GDM1 (cell line): ENCODE measurements around the gene BHLHE40.

Experiments used
- DNase-seq: peaks from one replicate; lab custom pipeline; 2025; lab: John Stamatoyannopoulos, UW

BHLHE40 gene

DNA sequence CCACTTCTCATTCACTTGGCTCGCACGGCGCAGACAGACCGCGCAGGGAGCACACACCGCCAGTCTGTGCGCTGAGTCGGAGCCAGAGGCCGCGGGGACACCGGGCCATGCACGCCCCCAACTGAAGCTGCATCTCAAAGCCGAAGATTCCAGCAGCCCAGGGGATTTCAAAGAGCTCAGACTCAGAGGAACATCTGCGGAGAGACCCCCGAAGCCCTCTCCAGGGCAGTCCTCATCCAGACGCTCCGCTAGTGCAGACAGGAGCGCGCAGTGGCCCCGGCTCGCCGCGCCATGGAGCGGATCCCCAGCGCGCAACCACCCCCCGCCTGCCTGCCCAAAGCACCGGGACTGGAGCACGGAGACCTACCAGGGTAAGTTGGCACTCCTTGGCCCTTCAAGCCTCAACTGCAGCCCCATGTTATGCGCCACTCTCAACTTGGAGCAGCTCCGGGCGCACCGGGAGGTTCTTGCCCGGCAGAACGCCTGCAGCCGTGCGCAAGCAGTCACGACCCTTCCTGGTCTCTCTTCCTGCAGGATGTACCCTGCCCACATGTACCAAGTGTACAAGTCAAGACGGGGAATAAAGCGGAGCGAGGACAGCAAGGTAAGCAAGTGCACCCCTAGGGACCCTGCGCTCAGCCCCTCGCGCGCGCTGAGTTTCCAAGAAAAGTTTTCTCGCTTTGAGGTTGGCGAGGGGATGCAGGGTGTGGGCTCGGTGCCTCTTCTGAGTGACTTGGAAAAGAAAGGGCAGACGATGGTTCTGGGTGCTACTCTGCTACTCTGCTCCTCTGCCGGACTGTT, at the start of gene BHLHE40:
Gene BHLHE40, plus strand, starts transcription at position 10 of the 801 bp plus-strand sequence. Its CDS starts 282 bp downstream, at position 292.
- DNase-seq: no peak

DNA sequence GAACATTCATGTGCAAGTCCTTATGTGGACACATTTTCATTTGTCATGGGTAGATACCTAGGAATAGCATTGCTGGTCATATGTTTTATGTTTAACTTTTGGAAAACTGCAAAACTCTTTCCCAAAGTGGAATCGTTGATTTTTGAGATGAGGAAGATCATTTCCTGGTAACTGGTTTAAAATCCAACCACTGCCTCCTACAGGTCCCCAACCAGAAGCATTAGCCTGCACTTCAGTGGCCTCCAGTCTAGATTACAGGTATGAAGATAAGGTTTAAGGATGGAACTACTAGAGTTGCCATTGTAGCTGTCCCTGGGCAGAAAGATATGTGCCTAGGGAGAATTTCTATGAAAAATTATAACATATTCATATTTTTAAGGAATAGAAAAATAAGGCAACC, 48.7 kb upstream of the BHLHE40 start:
- DNase-seq: no peak

DNA sequence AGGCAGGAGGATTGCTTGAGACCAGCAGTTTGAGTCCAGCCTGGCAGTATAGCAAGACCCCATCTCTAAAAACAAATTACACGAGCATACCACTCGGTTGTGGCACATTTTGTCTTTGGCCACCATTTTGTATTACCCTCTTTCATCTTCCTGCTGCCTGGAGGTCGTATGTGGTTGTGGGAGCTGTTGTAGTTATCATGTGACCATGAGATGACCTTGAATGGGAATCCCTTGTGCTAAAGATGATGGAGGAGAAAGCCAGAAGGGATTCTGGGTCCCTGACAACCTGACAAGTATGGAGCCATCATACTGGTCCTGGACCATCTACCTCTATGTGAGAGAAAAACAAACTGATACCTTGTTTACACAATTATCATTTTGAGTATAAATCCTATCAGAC, 45.2 kb upstream of the BHLHE40 start:
- DNase-seq: no peak

DNA sequence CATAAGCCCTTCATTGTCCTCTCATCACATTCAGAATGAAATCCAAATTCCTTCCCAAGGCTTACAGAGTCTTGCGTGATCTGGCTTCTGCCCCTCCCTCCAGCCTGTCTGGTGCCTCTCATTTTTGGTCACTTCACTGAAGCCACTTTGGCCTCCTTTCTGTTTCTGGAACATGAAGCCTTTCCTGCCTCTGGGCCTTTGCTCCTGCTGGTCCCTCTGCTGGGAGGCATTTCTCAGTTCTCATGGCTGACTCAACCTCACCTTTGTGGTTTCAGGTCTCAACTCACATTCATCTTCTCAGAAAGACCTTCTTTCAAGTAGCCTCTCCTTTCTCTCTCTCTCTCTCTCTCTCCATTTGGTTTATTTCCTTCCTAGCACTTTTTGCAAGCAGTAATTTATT, 43.9 kb upstream of the BHLHE40 start:
- DNase-seq: no peak

DNA sequence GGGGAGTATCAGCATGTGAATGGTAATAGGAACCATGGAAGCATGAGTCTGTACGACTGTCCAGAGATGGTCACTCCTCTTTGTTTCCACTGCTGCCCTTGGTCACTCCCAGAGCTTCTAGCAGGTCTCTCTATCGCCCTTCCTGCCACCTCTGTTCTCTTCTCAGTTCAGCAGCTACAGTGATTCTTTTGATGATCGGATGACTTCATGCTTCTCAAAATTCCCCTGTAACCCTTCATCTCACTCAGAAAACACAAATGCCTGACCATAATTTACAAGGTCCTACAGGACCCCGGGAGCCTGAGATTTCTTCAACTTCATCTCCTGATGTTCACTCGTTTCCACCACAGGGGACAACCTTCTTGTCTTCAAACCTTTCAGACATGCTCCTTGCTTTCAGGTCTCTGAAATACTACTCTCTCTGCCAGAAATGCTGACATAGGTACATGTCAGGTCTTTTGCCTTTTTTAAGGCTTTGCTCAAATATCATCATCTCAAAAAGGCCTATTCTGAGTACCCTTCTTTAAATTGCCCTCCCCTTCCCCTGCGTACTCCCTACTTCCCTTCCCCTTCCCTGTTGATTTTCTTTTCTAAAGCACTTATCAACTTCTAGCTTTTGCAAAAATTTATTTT, 42.1 kb upstream of the BHLHE40 start:
- DNase-seq: no peak

GRCh38 chr3:4938281-4938982, 40.8 kb upstream of the BHLHE40 start:
- DNase-seq: no peak

DNA sequence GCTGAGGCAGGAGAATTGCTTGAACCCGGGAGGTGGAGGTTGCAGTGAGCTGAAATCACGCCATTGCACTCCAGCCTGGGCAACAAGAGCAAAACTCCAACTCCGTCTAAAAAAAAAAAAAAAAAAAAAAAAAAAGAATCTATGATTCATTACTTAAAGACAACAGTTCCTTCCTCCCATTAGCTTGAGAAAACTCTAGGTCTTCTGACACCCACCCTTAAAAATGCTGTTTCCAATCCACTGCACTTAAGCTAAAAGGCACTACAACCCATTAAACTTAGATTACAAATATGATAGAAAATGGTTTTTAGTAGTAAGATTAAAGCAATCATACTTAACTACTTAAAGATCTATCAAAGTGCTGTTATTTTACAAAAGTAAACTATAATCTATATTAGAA, 40.0 kb upstream of the BHLHE40 start:
- no peak for DNase-seq

DNA sequence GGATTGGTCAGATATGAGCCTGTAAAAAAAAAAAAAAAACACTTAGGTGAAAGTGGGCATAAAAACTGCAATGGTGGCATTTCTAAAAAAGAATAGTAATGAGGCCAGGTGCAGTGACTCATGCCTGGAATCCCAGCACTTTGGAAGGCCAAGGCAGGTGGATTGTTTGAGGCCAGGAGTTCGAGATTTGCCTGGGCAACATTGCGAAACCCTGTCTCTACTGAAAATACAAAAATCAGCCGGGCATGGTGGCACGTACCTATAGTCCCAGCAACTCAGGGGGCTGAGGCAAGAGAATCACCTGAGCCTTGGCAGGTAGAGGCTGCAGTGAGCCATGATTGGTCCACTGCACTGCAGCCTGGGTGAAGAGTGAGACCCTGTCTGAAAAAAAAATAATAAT, 38.3 kb upstream of the BHLHE40 start:
- DNase-seq: no peak

DNA sequence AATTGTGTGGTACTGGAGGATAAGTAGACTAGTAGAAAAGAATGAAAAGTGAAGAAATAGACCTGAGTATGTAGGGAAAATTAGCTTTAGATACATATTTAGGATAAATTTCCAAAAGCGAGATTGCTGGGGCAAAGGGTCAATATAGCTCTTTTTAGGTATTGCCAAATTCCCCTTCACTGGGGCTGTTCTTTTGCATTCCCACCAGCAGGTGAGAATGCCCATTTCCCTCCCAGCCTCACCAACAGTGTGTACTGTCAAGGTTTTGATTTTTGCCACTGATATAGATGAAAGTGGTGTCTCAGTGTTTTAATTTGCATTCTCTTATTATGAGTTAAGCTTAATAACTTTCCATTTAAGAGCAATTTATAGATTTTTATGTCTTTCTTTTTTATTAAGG, 35.7 kb upstream of the BHLHE40 start:
- no peak for DNase-seq

DNA sequence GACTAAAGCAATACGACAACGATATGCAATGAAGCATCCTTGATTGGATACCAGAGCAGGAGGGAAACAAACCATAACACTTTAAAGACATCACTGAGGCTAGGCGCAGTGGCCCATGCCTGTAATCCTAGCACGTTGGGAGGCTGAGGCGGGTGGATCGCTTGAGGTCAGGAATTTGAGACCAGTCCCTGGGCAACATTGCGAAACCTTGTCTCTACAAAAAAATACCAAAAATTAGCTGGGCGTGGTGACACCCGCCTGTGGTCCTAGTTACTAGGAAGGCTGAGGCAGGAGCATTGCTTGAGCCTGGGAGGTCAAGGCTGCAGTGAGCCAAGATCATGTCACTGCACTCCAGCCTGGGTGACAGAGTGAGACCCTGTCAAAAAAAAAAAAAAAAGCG, 33.9 kb upstream of the BHLHE40 start:
- no peak for DNase-seq

DNA sequence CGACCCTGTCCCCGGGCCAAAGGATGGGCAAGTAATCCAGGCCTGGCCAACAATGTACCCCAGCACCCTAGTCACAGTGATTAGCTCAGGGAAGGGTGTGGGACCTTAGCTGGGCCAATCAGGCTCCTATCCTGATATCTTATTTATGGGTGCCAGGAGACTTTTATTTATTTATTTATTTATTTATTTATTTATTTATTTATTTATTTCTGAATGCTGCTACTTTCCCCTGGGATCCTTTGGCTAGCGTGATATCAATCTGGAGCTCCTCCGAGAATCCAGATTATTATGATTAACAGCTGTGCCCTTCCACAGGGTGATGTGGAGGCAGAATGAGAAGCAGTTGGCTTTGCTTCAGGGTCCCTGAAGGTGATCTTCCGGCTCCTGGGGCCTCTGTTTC, 32.2 kb upstream of the BHLHE40 start:
- DNase-seq: no peak

DNA sequence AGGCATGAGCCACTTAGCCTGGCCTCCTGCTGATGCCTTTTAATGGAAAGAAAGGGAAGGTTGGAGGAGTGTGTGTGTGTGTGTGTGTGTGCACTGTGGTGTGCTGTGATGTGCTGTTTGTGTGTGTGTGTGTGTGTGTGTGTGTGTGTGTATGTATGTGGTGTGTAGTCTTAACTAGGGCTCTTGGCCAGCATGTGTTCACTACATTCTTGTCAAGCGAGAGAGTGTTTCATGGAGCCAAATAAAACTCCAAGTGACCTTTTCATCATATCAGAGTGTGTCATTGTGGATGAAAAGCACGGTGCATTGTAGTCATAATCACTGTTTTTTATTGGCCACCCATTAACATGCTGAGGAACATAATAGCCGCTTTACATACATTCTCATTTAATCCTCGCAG, 30.8 kb upstream of the BHLHE40 start:
- DNase-seq: no peak

DNA sequence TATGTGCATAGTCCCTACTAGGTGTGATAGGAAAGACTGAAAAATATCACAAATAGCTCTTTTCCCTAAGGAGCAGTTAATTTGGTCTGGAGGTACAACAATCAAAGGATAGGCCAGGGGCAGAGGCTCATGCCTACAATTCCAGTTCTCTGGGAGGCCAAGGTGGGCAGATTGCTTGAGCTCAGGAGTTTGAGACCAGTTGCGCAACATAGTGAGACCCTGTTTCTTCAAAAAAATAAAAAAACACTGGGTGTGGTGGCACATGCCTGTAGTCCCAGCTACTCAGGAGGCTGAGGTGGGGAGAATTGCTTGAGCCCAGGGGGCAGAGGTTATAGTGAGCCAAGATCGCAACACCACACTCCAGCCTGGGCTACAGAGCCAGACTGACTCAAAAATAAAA, 30.2 kb upstream of the BHLHE40 start:
- no peak for DNase-seq

DNA sequence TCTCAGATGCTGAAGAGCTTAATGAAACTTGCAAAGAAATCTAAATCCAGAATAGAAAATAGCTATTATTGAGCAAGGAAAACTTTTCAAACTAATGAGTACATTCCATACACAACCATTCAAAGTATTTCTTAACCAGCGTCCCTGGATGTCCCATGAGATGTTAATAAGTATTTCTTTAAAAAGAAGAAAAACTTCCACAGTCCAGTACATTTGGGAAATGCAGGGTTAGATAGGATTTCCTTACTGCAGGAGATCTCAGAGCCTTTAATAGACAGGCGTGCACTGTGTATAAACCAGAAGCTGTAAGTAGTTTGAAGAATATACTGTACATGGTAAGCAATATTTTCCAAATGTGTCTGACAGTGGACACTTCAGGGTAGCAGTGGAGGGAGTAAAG, 29.6 kb upstream of the BHLHE40 start:
- DNase-seq: no peak

- no peak for DNase-seq
Measured at GRCh38 chr3:4950351-4950784, 28.9 kb upstream of the BHLHE40 start.

DNA sequence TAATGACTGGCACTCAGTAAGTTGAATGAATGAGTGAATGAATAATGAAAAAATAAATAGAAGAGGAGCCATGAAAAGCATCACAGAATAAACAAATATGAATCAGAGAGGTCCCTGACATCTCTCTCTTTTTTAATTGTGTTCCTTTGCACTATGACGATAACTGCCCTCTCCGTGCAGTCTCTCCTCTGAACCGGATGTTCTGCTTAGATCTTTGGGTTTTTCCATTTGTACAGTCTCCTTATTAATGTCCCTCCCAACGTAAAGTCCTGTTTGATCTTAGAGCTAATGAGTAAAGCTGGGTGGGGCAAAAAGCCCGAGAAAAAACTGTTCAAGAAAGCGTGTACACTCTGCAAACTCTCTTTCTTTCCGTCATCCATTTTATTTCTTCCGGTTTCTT, 28.3 kb upstream of the BHLHE40 start:
- no peak for DNase-seq

- DNase-seq: no peak
Measured at GRCh38 chr3:4953119-4953518, 26.1 kb upstream of the BHLHE40 start.

DNA sequence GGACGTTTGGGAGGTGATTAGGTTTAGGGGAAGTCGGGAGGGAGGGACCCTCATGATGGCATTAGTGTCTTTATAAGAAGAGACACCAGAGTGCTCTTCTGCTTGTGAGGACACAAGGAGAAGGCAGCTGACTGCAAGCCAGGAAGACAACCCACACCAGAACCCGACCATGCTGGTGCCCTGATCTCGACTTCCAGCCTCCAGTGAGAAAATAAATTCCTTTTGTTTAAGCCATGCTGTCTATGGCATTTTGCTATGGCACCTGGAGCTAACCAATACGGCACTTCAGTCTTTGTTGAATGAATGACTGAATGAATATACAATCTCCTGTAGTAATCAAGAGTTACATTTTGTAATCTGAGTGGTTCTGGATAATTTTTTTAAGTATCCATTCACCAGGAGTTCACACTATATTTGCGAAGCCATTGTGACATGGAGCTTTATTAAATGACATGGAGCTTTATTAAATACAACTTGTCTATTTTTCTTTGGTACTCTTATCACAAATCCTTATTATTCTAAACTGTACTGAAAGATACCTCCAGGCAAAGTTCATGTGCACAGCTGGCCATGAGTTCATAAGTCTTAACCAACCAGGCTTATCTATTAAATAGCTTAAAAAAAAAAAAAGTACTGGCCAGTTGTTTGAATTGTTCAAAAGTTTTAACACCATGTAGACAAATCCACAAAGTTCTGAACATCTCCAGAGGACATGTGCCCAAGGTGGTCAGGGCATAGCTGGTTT, 24.8 kb upstream of the BHLHE40 start:
- DNase-seq: no peak

DNA sequence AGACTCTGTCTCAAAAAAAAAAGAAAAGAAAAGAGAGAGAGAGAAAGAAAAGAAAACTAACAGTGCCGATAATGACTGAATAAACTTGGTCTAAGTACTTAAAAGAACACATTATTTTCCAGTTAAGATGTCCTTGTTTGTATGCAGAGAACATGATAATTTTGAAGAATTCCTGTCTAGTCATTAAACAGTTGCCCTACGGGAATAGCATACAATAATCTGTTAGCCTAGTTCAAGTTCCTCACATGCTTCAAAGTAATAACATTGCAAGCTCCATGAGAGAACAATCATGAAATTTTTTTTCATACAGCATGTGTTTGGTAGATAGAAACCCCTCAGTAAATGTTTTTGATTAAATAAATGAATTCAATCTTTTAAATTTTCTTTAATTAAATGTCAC, 23.1 kb upstream of the BHLHE40 start:
- DNase-seq: no peak

DNA sequence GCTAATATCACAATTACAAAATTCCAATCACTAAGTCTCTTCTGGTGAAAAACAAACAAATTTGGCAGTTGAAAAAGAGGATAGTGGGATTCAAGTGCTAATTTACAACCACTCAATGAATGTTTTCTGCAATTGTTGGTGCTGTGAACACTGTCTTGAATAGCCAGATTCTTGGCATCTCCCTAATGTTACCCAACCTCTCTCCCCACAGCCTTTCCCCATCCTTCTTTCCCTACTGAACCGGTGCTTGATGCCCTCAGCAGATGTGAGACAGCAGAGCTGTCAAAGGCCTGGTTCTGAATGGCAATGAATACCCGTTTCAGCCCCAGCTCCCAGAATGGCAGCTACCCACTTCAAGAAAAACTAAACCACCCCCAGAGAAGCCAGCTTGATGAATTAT, 22.5 kb upstream of the BHLHE40 start:
- no peak for DNase-seq

GRCh38 chr3:4957978-4958377, 21.3 kb upstream of the BHLHE40 start:
- no peak for DNase-seq

- no peak for DNase-seq
Measured at GRCh38 chr3:4959180-4959579, 20.1 kb upstream of the BHLHE40 start.
